OCI-LY3 (cell line): ENCODE results near the gene BNC2.

Experiments
- H2AFZ ChIP-seq: fragments of 200-600, 300-600 bp; shearing (Covaris generic); 2 replicates; pipeline ENCODE4 v1.6.0; 2014; ENCODE audit warnings: antibody characterized with exemption, low read depth, low read length
- H3K27ac ChIP-seq: fragments of 200-600, 300-600 bp; sonication (generic); 2 replicates; pipeline ENCODE4 v1.5.1; 2014; ENCODE audit warnings: mild to moderate bottlenecking, low read length, moderate library complexity, mixed read lengths
- H3K27me3 ChIP-seq: fragments of 200-600, 300-600 bp; sonication (generic); 2 replicates; pipeline ENCODE4 v1.6.1; 2014; ENCODE audit warnings: low read depth, low read length, mixed read lengths
- H3K36me3 ChIP-seq: fragments of 200-600, 300-600 bp; sonication (generic); replicated peaks from 2 replicates; pipeline ENCODE3; 2014; ENCODE audit warnings: low read depth, low read length, mixed read lengths
- H3K4me1 ChIP-seq: fragments of 300-600, 200-600 bp; sonication (generic); 2 replicates; pipeline ENCODE4 v1.6.1; 2014; ENCODE audit warnings: low read length, mixed read lengths
- H3K4me2 ChIP-seq: fragments of 200-600, 300-600 bp; sonication (generic); 2 replicates; pipeline ENCODE4 v1.6.1; 2014; ENCODE audit warnings: low read length, mixed read lengths
- H3K4me3 ChIP-seq: fragments of 300-600, 200-600 bp; sonication (generic); 2 replicates; pipeline ENCODE4 v1.5.1; 2014; ENCODE audit warnings: antibody characterized with exemption, mild to moderate bottlenecking, low read length, moderate library complexity
- H3K79me2 ChIP-seq: fragments of 300-600, 200-600 bp; shearing (Covaris generic); 2 replicates; pipeline ENCODE4 v1.6.1; 2014; ENCODE audit warnings: mild to moderate bottlenecking, low read length, mixed read lengths
- H3K9ac ChIP-seq: fragments of 300-600, 200-600 bp; shearing (Covaris generic); 2 replicates; pipeline ENCODE4 v1.6.0; 2014; ENCODE audit warnings: mild to moderate bottlenecking, low read length, moderate library complexity
- H3K9me3 ChIP-seq: fragments of 200-600, 300-600 bp; shearing (Covaris generic); 2 replicates; pipeline ENCODE4 v1.6.1; 2014; ENCODE audit warnings: low read length, mixed read lengths; ENCODE audit not compliant: insufficient read depth
- H4K20me1 ChIP-seq: fragments of 200-600, 300-600 bp; sonication (generic); 2 replicates; pipeline ENCODE4 v1.6.1; 2016; ENCODE audit warnings: low read length, mixed read lengths; ENCODE audit not compliant: insufficient read depth
- EZH2phosphoT487 ChIP-seq: fragments of 200-600 bp; shearing (Covaris generic); IDR thresholded peaks from 2 replicates; pipeline ENCODE4 v1.6.1; 2018; ENCODE audit warnings: antibody characterized with exemption, mixed run types, low read depth
- TF ChIP-seq, protein P1 (sequence below): fragments of 200-600, 300-600 bp; sonication (generic); IDR thresholded peaks from 2 replicates; pipeline ENCODE4 v1.5.1; 2014; ENCODE audit warnings: antibody characterized with exemption, low read length, low read depth

BNC2 gene

DNA sequence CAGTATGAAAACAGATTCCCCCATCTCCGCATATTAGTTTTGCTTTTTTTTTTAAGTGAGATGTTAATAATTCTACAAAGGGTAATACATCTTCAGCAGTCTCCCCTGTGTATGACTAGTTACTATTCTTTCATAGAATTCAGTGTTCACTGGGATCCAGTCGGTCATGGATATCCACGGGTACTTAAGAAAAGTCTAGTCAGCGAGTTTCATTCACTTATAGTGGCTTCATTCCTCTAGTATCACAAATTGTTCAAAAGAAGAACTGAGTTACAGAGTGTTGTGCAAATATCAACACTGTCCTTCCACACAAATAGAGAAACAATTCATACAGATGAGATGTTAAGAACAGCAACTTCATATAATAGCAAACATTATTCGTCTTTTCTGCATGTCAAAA, 35.7 kb downstream of the BNC2 start:
- no peaks in the 10 kb centered on the region for H4K20me1 ChIP-seq
- H3K27ac ChIP-seq: no peak overlapping the region
- no peaks in the 10 kb centered on the region for H3K79me2 ChIP-seq
- no peaks in the 10 kb centered on the region for H3K4me1 ChIP-seq
- H3K4me2 ChIP-seq: no peak overlapping the region
- H3K27me3 ChIP-seq: no peaks in the 10 kb centered on the region
- no peak overlapping the region for H3K9ac ChIP-seq
- H3K9me3 ChIP-seq: no peaks in the 10 kb centered on the region
- TF ChIP-seq, protein P1, sequence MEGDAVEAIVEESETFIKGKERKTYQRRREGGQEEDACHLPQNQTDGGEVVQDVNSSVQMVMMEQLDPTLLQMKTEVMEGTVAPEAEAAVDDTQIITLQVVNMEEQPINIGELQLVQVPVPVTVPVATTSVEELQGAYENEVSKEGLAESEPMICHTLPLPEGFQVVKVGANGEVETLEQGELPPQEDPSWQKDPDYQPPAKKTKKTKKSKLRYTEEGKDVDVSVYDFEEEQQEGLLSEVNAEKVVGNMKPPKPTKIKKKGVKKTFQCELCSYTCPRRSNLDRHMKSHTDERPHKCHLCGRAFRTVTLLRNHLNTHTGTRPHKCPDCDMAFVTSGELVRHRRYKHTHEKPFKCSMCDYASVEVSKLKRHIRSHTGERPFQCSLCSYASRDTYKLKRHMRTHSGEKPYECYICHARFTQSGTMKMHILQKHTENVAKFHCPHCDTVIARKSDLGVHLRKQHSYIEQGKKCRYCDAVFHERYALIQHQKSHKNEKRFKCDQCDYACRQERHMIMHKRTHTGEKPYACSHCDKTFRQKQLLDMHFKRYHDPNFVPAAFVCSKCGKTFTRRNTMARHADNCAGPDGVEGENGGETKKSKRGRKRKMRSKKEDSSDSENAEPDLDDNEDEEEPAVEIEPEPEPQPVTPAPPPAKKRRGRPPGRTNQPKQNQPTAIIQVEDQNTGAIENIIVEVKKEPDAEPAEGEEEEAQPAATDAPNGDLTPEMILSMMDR: no peak
- TF ChIP-seq EZH2phosphoT487: no peak
- no peaks in the 10 kb centered on the region for H3K36me3 ChIP-seq
- H3K4me3 ChIP-seq: no peak overlapping the region
- H2AFZ ChIP-seq: no peak overlapping the region

DNA sequence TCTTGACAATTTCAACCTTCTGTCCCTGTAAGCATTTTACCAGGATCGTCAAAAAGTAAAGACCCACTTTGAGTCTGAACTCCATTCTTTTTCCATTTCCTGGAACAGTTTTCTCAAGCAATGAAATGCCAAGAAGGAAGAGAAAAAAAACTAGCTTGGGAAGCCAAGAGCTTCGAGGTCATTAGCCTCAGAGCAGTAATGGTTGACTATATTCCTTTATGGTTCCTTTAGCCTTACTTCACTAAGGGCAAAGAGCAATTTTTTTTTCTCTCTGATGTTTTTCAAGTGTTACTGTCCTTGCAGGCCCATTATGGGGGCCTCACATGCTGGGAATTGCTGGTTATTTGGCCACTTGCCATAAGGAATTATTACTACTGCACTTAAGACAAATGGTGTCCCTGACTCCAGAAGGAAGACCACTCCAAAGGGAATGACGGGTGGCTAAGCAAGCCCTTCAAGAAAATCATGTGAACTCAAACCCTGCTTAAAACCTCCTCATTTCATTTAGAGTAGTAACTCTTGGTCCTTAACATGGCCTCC, 37.1 kb downstream of the BNC2 start:
- Histone ChIP-seq H3K36me3 (no peaks in the 10 kb centered on the region), H3K27ac (no peak overlapping the region), H3K9ac (no peak overlapping the region), H4K20me1 (no peaks in the 10 kb centered on the region), H3K9me3 (no peaks in the 10 kb centered on the region), H3K79me2 (no peaks in the 10 kb centered on the region), H3K4me3 (no peak overlapping the region), H3K4me1 (no peaks in the 10 kb centered on the region), H3K27me3 (no peaks in the 10 kb centered on the region), H2AFZ (no peak overlapping the region), H3K4me2 (no peak overlapping the region)
- TF ChIP-seq, protein P1: no peak
- TF ChIP-seq EZH2phosphoT487: no peak

DNA sequence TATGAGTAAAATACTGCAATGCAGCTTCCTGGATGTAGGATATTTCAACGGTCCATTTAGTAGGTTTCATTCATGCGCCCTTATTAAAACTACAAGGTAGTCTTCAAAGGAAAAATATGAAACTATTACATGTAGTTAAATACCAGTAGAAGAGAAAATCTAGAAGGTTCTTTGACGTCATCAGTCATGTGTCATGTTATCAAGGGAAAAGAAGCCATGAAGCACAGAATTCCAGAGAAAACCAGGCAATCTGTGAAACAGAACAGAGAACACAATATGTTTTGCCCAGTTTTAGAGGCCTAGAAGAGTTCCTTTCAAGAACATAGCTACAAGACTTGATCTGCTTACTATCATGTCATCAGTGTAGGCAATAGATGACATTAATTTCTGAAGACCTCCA, 38.4 kb downstream of the BNC2 start:
- TF ChIP-seq EZH2phosphoT487: no peak
- TF ChIP-seq, protein P1: no peak
- H3K27ac ChIP-seq: no peak overlapping the region
- no peaks in the 10 kb centered on the region for H3K79me2 ChIP-seq

DNA sequence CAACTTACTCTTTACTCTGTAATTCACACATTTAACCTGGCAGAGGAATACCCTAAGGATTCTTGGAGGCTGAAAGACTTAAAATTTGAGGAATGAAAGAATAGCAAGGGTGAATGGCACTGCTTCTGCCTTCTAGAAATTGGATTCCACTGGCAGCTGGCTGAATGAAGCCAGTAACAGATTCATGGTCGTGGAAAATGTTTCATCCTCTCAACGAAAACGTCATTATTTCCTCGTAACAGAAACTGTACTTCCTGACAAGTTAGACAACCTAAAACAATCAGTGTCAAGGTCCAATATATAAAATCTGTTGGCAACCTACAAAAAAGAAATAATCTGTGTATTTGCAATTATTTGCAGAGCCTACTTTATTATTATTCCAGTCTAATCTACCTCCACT, 39.7 kb downstream of the BNC2 start:
- H3K4me3 ChIP-seq: no peak overlapping the region
- H3K9me3 ChIP-seq: no peaks in the 10 kb centered on the region
- no peak overlapping the region for H3K4me2 ChIP-seq
- H3K27ac ChIP-seq: no peak overlapping the region
- H3K36me3 ChIP-seq: no peaks in the 10 kb centered on the region
- H4K20me1 ChIP-seq: no peaks in the 10 kb centered on the region
- H3K9ac ChIP-seq: no peak overlapping the region
- no peaks in the 10 kb centered on the region for H3K27me3 ChIP-seq
- H3K4me1 ChIP-seq: no peaks in the 10 kb centered on the region
- H2AFZ ChIP-seq: no peak overlapping the region
- H3K79me2 ChIP-seq: no peaks in the 10 kb centered on the region
- TF ChIP-seq EZH2phosphoT487: no peak
- TF ChIP-seq, protein P1: no peak

More for the DNA sequence above, 38.4 kb downstream of the BNC2 start:
- H3K4me2 ChIP-seq: no peak overlapping the region
- H3K9ac ChIP-seq: no peak overlapping the region
- no peak overlapping the region for H3K4me3 ChIP-seq
- no peaks in the 10 kb centered on the region for H3K4me1 ChIP-seq
- H3K36me3 ChIP-seq: no peaks in the 10 kb centered on the region
- no peaks in the 10 kb centered on the region for H3K9me3 ChIP-seq
- H2AFZ ChIP-seq: no peak overlapping the region
- no peaks in the 10 kb centered on the region for H3K27me3 ChIP-seq
- no peaks in the 10 kb centered on the region for H4K20me1 ChIP-seq
